Measurements from ENCODE around the gene KRI1. TPM values are rescaled to one million over a fixed set of nuclear protein-coding genes. Genes with fewer than 3 reads are reported as not detected.
A peak's percentile ranks its signal among the peaks of the same experiment; 100 is the strongest.

Gene KRI1
- total RNA-seq, 1 experiment from 2014 or later = 27.4 TPM

DNA sequence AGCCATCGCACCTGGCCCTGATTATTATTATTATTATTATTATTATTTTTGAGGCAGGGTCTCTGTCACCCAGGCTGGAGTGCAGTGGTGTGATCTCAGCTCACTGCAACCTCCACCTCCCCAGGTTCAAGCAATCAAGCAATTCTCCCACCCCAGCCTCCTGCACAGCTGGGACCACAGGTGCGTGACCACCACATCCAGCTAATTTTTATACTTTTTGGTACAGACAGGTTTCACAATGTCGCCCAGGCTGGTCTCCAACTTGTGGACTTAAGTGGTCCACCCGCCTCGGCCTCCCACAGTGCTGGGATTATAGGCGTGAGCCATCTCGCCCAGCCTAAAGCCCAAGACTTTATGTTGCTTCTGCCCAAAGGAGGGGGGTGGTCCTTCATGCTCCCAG is 27.3 kb upstream of the KRI1 start:
- BruUV-seq (replicated peaks) = no TSS peak
- Mint-ChIP-seq H3K9me3 (ENCODE audit: unreplicated experiment) (no peaks in the 10 kb centered on the region), H3K27ac (ENCODE audit: low read depth, unreplicated experiment) (no peak overlapping the region), H3K36me3 (ENCODE audit: insufficient read depth, unreplicated experiment) (no peaks in the 10 kb centered on the region), H3K27me3 (ENCODE audit: insufficient read depth, unreplicated experiment) (peaks cover 3% of the 10 kb centered on the region), H3K4me3 (ENCODE audit: unreplicated experiment) (no peak overlapping the region), H3K4me1 (ENCODE audit: insufficient read depth, unreplicated experiment) (no peaks in the 10 kb centered on the region)
- ChIA-PET POLR2A (interaction anchor here (1.0 kb wide), 1 partner anchor 60 kb away, joined by 3 read pairs; no protein-coding TSS in a partner anchor), CTCF (interaction anchor here (0.6 to 2.7 kb wide), 3 partner anchors 12 to 51 kb away, joined by 3 to 13 read pairs (median 5); no protein-coding TSS in a partner anchor)
- TF ChIP-seq, protein P1, sequence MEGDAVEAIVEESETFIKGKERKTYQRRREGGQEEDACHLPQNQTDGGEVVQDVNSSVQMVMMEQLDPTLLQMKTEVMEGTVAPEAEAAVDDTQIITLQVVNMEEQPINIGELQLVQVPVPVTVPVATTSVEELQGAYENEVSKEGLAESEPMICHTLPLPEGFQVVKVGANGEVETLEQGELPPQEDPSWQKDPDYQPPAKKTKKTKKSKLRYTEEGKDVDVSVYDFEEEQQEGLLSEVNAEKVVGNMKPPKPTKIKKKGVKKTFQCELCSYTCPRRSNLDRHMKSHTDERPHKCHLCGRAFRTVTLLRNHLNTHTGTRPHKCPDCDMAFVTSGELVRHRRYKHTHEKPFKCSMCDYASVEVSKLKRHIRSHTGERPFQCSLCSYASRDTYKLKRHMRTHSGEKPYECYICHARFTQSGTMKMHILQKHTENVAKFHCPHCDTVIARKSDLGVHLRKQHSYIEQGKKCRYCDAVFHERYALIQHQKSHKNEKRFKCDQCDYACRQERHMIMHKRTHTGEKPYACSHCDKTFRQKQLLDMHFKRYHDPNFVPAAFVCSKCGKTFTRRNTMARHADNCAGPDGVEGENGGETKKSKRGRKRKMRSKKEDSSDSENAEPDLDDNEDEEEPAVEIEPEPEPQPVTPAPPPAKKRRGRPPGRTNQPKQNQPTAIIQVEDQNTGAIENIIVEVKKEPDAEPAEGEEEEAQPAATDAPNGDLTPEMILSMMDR (IDR thresholded peaks at IDR 0.05; ENCODE audit: unreplicated experiment) = no peak
- DNase-seq (ENCODE audit: unreplicated experiment) = no peak
- intact Hi-C loops (cut with micrococcal nuclease) = no loop called here

DNA sequence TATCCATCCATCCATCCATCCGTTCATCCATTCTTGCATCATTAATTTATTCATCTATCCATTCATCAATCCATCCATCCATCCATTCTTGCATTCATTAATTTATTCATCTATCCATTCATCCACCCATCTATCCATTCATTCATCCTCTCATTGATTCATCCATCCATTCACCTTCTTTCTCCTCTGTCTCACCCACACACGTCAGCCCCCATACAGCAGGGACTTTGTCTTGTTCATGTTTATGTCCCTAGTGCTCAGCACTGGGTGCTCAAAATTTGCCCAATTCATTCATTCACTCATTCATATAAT is 22.0 kb upstream of the KRI1 start:
- POLR2A ChIA-PET = no interaction called here
- no TSS peak for BruUV-seq (replicated peaks)
- no peaks in the 10 kb centered on the region for H3K36me3 Mint-ChIP-seq (ENCODE audit: insufficient read depth, unreplicated experiment)
- intact Hi-C loops (cut with micrococcal nuclease) = no loop called here
- CTCF ChIA-PET = interaction anchor here (1.0 kb wide), 1 partner anchor 15 kb away, joined by 3 read pairs; no protein-coding TSS in a partner anchor
- H3K9me3 Mint-ChIP-seq (ENCODE audit: unreplicated experiment) = peaks cover 7% of the 10 kb centered on the region
- DNase-seq (ENCODE audit: unreplicated experiment) = no peak
- H3K27ac Mint-ChIP-seq (ENCODE audit: low read depth, unreplicated experiment) = no peak overlapping the region
- TF ChIP-seq, protein P1 (IDR thresholded peaks at IDR 0.05; ENCODE audit: unreplicated experiment) = no peak
- H3K4me1 Mint-ChIP-seq (ENCODE audit: insufficient read depth, unreplicated experiment) = peaks cover 7% of the 10 kb centered on the region
- H3K27me3 Mint-ChIP-seq (ENCODE audit: insufficient read depth, unreplicated experiment) = peaks cover 20% of the 10 kb centered on the region
- peak overlapping the region; percentile 13 for H3K4me3 Mint-ChIP-seq (ENCODE audit: unreplicated experiment)

DNA sequence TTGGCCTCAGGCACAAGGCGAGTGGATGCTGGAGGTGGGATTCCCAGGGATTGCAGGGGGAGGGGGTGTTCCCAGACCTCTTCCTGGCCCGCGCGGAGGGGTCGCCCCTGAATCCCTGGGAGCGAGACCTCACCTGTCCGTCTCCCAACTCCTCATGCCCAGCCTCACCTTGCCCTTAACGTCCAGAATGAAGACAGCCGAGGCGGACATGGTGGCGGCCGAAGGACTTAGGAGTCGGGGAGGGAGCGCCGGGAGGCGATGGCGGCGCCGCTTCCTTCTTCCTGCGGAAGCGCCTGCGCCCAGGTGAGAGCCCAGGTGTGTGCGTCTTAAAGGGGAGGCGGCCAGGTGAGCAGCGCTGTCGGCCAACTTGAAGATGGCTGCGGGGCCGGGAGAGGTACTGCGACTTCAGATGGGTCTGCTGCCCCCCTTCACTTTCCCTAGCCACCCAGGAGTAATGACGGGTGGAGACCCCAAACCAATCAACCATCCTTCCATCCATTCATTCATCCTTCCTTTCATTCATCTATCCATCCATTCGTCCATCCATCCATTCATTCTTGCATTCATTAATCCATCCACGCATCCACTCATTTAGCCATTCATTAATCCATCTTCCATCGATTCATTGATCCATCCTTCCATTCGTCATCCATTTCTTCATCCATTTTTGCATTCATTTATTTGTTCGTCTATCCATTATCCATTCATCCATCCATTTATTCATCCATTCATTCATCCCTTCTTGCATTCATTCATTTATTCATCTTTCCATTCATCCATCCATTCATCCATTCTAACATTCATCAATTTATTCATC is 21.4 kb upstream of the KRI1 start, which contains the start of gene AP1M2:
Gene AP1M2, minus strand, starts transcription at position 291 of the 817 bp plus-strand sequence. Its CDS starts 81 bp downstream, at position 210.
- BruUV-seq (replicated peaks) = no TSS peak
- ChIA-PET CTCF (interaction anchor here (9.3 kb wide), 1 partner anchor 57 kb away, joined by 248 read pairs; no protein-coding TSS in a partner anchor), POLR2A (no interaction called here)
- Mint-ChIP-seq H3K4me3 (ENCODE audit: unreplicated experiment) (peak within 1 kb of the TSS; percentile 13), H3K27ac (ENCODE audit: low read depth, unreplicated experiment) (no peak within 1 kb of the TSS), H3K9me3 (ENCODE audit: unreplicated experiment) (peaks cover 7% of the 10 kb centered on the region), H3K36me3 (ENCODE audit: insufficient read depth, unreplicated experiment) (no peaks in the 10 kb centered on the region), H3K27me3 (ENCODE audit: insufficient read depth, unreplicated experiment) (peaks cover 20% of the 10 kb centered on the region), H3K4me1 (ENCODE audit: insufficient read depth, unreplicated experiment) (peaks cover 7% of the 10 kb centered on the region)
- intact Hi-C loops (cut with micrococcal nuclease) = no loop called here
- TF ChIP-seq, protein P1 (IDR thresholded peaks at IDR 0.05; ENCODE audit: unreplicated experiment) = no peak
- DNase-seq (ENCODE audit: unreplicated experiment) = no peak

DNA sequence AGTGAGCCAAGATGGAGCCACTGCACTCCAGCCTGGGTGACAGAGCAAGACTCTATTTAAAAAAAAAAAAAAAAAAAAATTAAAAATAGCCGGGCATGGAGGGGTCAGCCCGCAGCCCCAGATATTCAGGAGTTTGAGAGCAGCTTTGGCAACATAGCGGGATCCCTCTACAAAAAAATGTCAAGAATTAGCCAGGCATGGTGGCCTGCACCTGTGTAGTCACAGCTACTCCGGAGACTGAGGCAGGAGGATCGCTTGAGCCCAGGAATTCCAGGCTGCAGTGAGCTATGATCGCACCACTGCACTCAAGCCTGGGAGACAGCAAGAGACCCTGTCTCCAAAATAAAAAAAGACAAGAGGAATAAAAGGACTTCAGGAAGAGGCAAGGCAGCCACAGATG is 20.6 kb upstream of the KRI1 start:
- CTCF ChIA-PET = interaction anchor here (0.6 to 9.3 kb wide), 4 partner anchors 25 to 402 kb away, joined by 4 to 248 read pairs (median 4); no protein-coding TSS in a partner anchor
- POLR2A ChIA-PET = interaction anchor here (1.3 kb wide), 1 partner anchor 16 kb away, joined by 5 read pairs; no protein-coding TSS in a partner anchor
- no peak for DNase-seq (ENCODE audit: unreplicated experiment)
- TF ChIP-seq, protein P1 (IDR thresholded peaks at IDR 0.05; ENCODE audit: unreplicated experiment) = no peak
- no peak overlapping the region for H3K27ac Mint-ChIP-seq (ENCODE audit: low read depth, unreplicated experiment)
- H3K9me3 Mint-ChIP-seq (ENCODE audit: unreplicated experiment) = peaks cover 7% of the 10 kb centered on the region
- H3K4me1 Mint-ChIP-seq (ENCODE audit: insufficient read depth, unreplicated experiment) = peaks cover 7% of the 10 kb centered on the region
- peaks cover 20% of the 10 kb centered on the region for H3K27me3 Mint-ChIP-seq (ENCODE audit: insufficient read depth, unreplicated experiment)
- peak overlapping the region; percentile 13 for H3K4me3 Mint-ChIP-seq (ENCODE audit: unreplicated experiment)
- no TSS peak for BruUV-seq (replicated peaks)
- no peaks in the 10 kb centered on the region for H3K36me3 Mint-ChIP-seq (ENCODE audit: insufficient read depth, unreplicated experiment)
- intact Hi-C loops (cut with micrococcal nuclease) = no loop called here
